H1 (cell line): ENCODE results near the gene ITGA8. TPM values are rescaled to one million over a fixed set of nuclear protein-coding genes. Genes with fewer than 3 reads are reported as not detected.

ENCODE experiments used
- CTCF ChIA-PET: fragments of 300-600 bp; sonication (Branson Sonifier 250); formaldehyde crosslinking; loops from one replicate; lab custom pipeline; 2021; ENCODE audit not compliant: partially characterized antibody; lab: Charles Lee
- POLR2A ChIA-PET: fragments of 300-600 bp; sonication (Branson Sonifier 250); formaldehyde crosslinking; loops from one replicate; lab custom pipeline; 2021; ENCODE audit warnings: inconsistent platforms; ENCODE audit not compliant: partially characterized antibody; lab: Charles Lee
- DNase-seq, 2 experiments: peaks; one replicate each; pipeline versions ENCODE4 v3.0.0 to v3.0.0-alpha.2; 2010 to 2022; ENCODE audit warnings: low spot score in 2 of 2, low read depth in 1 of 2, mixed read lengths in 1 of 2
- FAIRE-seq: peaks from 2 replicates; lab custom pipeline; 2011; peaks lifted over from hg19 to GRCh38; lab: Jason Lieb, UNC
- H2AFZ ChIP-seq: 2 replicates; pipeline ENCODE4 v1.8.1; 2012; ENCODE audit warnings: low read length, inconsistent platforms
- H2AK5ac ChIP-seq: 2 replicates; pipeline ENCODE4 v1.6.1; 2013; ENCODE audit warnings: low read depth, low read length
- H2BK120ac ChIP-seq: replicated peaks from 2 replicates; pipeline ENCODE3; 2013; ENCODE audit warnings: low read depth, low read length, inconsistent platforms
- H2BK12ac ChIP-seq: 2 replicates; pipeline ENCODE4 v1.6.1; 2013; ENCODE audit warnings: low read depth, low read length
- H2BK15ac ChIP-seq: 2 replicates; pipeline ENCODE4 v1.6.1; 2013; ENCODE audit warnings: low read length
- H2BK20ac ChIP-seq: 2 replicates; pipeline ENCODE4 v1.6.1; 2013; ENCODE audit warnings: low read length
- H2BK5ac ChIP-seq: 2 replicates; pipeline ENCODE4 v1.6.1; 2013; ENCODE audit warnings: low read depth, low read length
- H3K14ac ChIP-seq: 2 replicates; pipeline ENCODE4 v1.6.1; 2013; ENCODE audit warnings: inconsistent platforms; ENCODE audit not compliant: insufficient read length
- H3K18ac ChIP-seq: 2 replicates; pipeline ENCODE4 v1.6.1; 2013; ENCODE audit warnings: low read length; ENCODE audit errors: extremely low read depth
- H3K23ac ChIP-seq: 2 replicates; pipeline ENCODE4 v1.6.1; 2013; ENCODE audit warnings: inconsistent platforms; ENCODE audit not compliant: insufficient read length
- H3K23me2 ChIP-seq: 2 replicates; pipeline ENCODE4 v1.6.1; 2013; ENCODE audit warnings: low read depth, low read length
- H3K27ac ChIP-seq: 2 replicates; pipeline ENCODE4 v1.6.1; 2011; ENCODE audit warnings: low read depth, low read length, inconsistent platforms
- H3K27me3 ChIP-seq, 4 experiments: replicated peaks in 1 of 4; 1 replicate in 1 of 4; 2 replicates in 3 of 4; pipeline versions ENCODE4 v1.6.1 to v1.8.1; 2011 to 2013; ENCODE audit warnings: low read length in 3 of 4, mild to moderate bottlenecking in 3 of 4, inconsistent platforms in 2 of 4, mixed read lengths in 2 of 4, moderate library complexity in 1 of 4; ENCODE audit not compliant: control insufficient read depth in 3 of 4, insufficient read depth in 3 of 4; ENCODE audit errors: extremely low read depth in 1 of 4
- H3K36me3 ChIP-seq, 4 experiments: 2 replicates each; pipeline versions ENCODE4 v1.6.1 to v1.8.1; 2011 to 2013; ENCODE audit warnings: mild to moderate bottlenecking in 4 of 4, low read length in 3 of 4, moderate library complexity in 2 of 4, control low read depth in 1 of 4, inconsistent platforms in 1 of 4; ENCODE audit not compliant: insufficient read depth in 4 of 4, control insufficient read depth in 2 of 4
- H3K4ac ChIP-seq: replicated peaks from 2 replicates; pipeline ENCODE3; 2013; ENCODE audit warnings: low read length, low read depth, mixed read lengths, inconsistent platforms; ENCODE audit not compliant: insufficient read length
- H3K4me1 ChIP-seq, 4 experiments: replicated peaks in 1 of 4; 1 replicate in 1 of 4; 2 replicates in 3 of 4; pipeline versions ENCODE4 v1.6.1 to v1.8.1; 2011 to 2013; ENCODE audit warnings: low read length in 3 of 4, inconsistent platforms in 2 of 4, mixed read lengths in 1 of 4; ENCODE audit not compliant: insufficient read depth in 4 of 4, control insufficient read depth in 3 of 4
- H3K4me2 ChIP-seq, 2 experiments: 2 replicates each; pipeline versions ENCODE4 v1.6.1 to v1.8.1; 2011 to 2013; ENCODE audit warnings: low read depth in 2 of 2, low read length in 2 of 2, control low read depth in 1 of 2, inconsistent platforms in 1 of 2, mild to moderate bottlenecking in 1 of 2; ENCODE audit not compliant: insufficient read depth in 1 of 2
- H3K4me3 ChIP-seq, 4 experiments: fragments of 200-600, 300-600 bp in 1 of 4; sonication (generic), shearing (Covaris generic), sonication (Bioruptor Twin) in 1 of 4; 2 replicates each; pipeline versions ENCODE4 v1.5.1 to v1.8.1; 2011 to 2016; ENCODE audit warnings: low read length in 4 of 4, low read depth in 3 of 4, control low read depth in 2 of 4, inconsistent platforms in 2 of 4, mild to moderate bottlenecking in 2 of 4, mixed read lengths in 1 of 4, moderate library complexity in 1 of 4; ENCODE audit not compliant: insufficient read depth in 2 of 4; ENCODE audit errors: extremely low read depth in 1 of 4
- H3K56ac ChIP-seq: replicated peaks from 2 replicates; pipeline ENCODE3; 2013; ENCODE audit warnings: low read depth, mild to moderate bottlenecking, mixed read lengths, low read length, inconsistent platforms; ENCODE audit not compliant: insufficient read length
- H3K79me1 ChIP-seq: 2 replicates; pipeline ENCODE4 v1.6.1; 2013; ENCODE audit warnings: low read depth, low read length, control low read depth
- H3K79me2 ChIP-seq, 2 experiments: 2 replicates each; pipeline versions ENCODE4 v1.6.1 to v1.8.1; 2012 to 2013; ENCODE audit warnings: low read length in 2 of 2, mild to moderate bottlenecking in 2 of 2, inconsistent platforms in 1 of 2; ENCODE audit not compliant: insufficient read depth in 2 of 2, control insufficient read depth in 1 of 2
- H3K9ac ChIP-seq, 4 experiments: replicated peaks in 1 of 4; 1 replicate in 1 of 4; 2 replicates in 3 of 4; pipeline versions ENCODE4 v1.6.1 to v1.8.1; 2011 to 2013; ENCODE audit warnings: low read depth in 3 of 4, low read length in 3 of 4, control low read depth in 2 of 4, mild to moderate bottlenecking in 2 of 4, moderate library complexity in 2 of 4, inconsistent platforms in 1 of 4; ENCODE audit errors: extremely low read depth in 1 of 4
- H3K9me3 ChIP-seq, 2 experiments: 2 replicates each; pipeline versions ENCODE4 v1.6.1 to v1.8.1; 2012 to 2013; ENCODE audit warnings: mild to moderate bottlenecking in 2 of 2, moderate library complexity in 2 of 2, control low read depth in 1 of 2, inconsistent platforms in 1 of 2, low read depth in 1 of 2, low read length in 1 of 2, mixed read lengths in 1 of 2; ENCODE audit not compliant: insufficient read depth in 2 of 2
- H4K20me1 ChIP-seq, 2 experiments: replicated peaks in 1 of 2; 2 replicates each; pipeline versions ENCODE3 to v1.8.1; 2011 to 2013; ENCODE audit warnings: inconsistent platforms in 2 of 2, low read length in 2 of 2, mild to moderate bottlenecking in 1 of 2; ENCODE audit not compliant: insufficient read depth in 2 of 2, control insufficient read depth in 1 of 2
- H4K5ac ChIP-seq: 2 replicates; pipeline ENCODE4 v1.6.1; 2013; ENCODE audit warnings: low read length, low read depth, mixed read lengths, inconsistent platforms; ENCODE audit not compliant: insufficient read length
- H4K8ac ChIP-seq: 2 replicates; pipeline ENCODE4 v1.8.0; 2013; ENCODE audit warnings: mild to moderate bottlenecking, moderate library complexity, low read length, inconsistent platforms; ENCODE audit not compliant: insufficient read depth; ENCODE audit errors: extremely low read depth
- H4K91ac ChIP-seq: replicated peaks from 2 replicates; pipeline ENCODE3; 2013; ENCODE audit warnings: low read length, mixed read lengths, inconsistent platforms; ENCODE audit not compliant: insufficient read length
- CHD1 ChIP-seq: IDR thresholded peaks from 2 replicates; pipeline ENCODE4 v1.6.1; 2012; ENCODE audit warnings: low read depth, low read length, improper control_type of control experiment
- CTCF ChIP-seq, 3 experiments: IDR thresholded peaks; 1 replicate in 2 of 3; 2 replicates in 1 of 3; pipeline versions ENCODE4 v1.5.1 to v1.6.1; 2011; ENCODE audit warnings: low read length in 3 of 3, mild to moderate bottlenecking in 3 of 3, inconsistent platforms in 2 of 3, low read depth in 1 of 3, moderate library complexity in 1 of 3; ENCODE audit not compliant: insufficient read depth in 1 of 3; ENCODE audit errors: control extremely low read depth in 1 of 3
- RAD21 ChIP-seq, 2 experiments: IDR thresholded peaks in 1 of 2; conservative IDR thresholded peaks in 1 of 2; 2 replicates each; pipeline ENCODE4 v1.6.1; 2011; ENCODE audit warnings: low read depth in 2 of 2, low read length in 2 of 2, improper control_type of control experiment in 1 of 2, inconsistent platforms in 1 of 2, mild to moderate bottlenecking in 1 of 2, moderate library complexity in 1 of 2
- WGBS, 2 experiments: shearing (Covaris generic) in 1 of 2; methylation state at CpG; one replicate each; pipeline versions ENCODE4 v1.1.6 to v1.1.7; 2013 to 2015; ENCODE audit warnings: low lambda C conversion rate in 2 of 2, mixed read lengths in 2 of 2, inconsistent platforms in 1 of 2, low coverage in 1 of 2, missing lambda C conversion rate in 1 of 2; ENCODE audit not compliant: insufficient replicate concordance in 2 of 2, insufficient coverage in 1 of 2, insufficient read length in 1 of 2; ENCODE audit errors: extremely low coverage in 1 of 2, missing lambda C conversion rate in 1 of 2; 5-methylcytosine and 5-hydroxymethylcytosine counted together
- polyA plus RNA-seq, 7 experiments: library from polyadenylated mRNA; depleted of rRNA in 3 of 7; stranded (reverse) in 5 of 7; unstranded in 2 of 7; fragments of >200 nt in 5 of 7; fragments of 200-250 nt in 2 of 7; gene quantifications; 1 replicate in 5 of 7; 2 replicates in 1 of 7; 4 replicates in 1 of 7; pipeline versions ENCODE4 v1.2.1 to v1.2.3, GENCODE V29; 2011 to 2013; ENCODE audit warnings: missing spikeins in 2 of 7, mixed read lengths in 2 of 7
- total RNA-seq: library from RNA; stranded (reverse); fragmentation: NEBNext Ultra II Directional; extraction: Animal tissue kit (Norgen Biotek cat#: 25700); gene quantifications from 2 replicates; pipeline ENCODE4 v1.2.1, GENCODE V29; 2021

ITGA8 gene
- total and polyA plus RNA-seq, 2 of the 8 experiments (the other 6 are each of a cell fraction or from before 2014, with no cell fraction given): not detected

- Histone ChIP-seq H3K9ac (no peak overlapping the region), H3K9me3 (no peaks in the 10 kb centered on the region), H3K36me3 (no peaks in the 10 kb centered on the region), H3K27ac (no peak overlapping the region), H4K91ac (no peak overlapping the region), H3K18ac (no peak overlapping the region), H2AFZ (no peak overlapping the region), H2BK12ac (no peak overlapping the region), H3K23me2 (no peaks in the 10 kb centered on the region), H3K79me1 (no peaks in the 10 kb centered on the region), H3K79me2 (no peaks in the 10 kb centered on the region), H4K20me1 (no peaks in the 10 kb centered on the region), H3K56ac (no peak overlapping the region), H3K4me3 (no peak overlapping the region), H3K4me1 (no peaks in the 10 kb centered on the region), H3K4me2 (no peak overlapping the region), H3K27me3 (no peaks in the 10 kb centered on the region), H3K4ac (no peak overlapping the region), H2BK20ac (no peak overlapping the region), H2BK5ac (no peak overlapping the region), H2AK5ac (no peak overlapping the region), H4K8ac (no peak overlapping the region), H3K23ac (no peak overlapping the region), H3K14ac (no peak overlapping the region), H2BK15ac (no peak overlapping the region), H4K5ac (no peak overlapping the region), H2BK120ac (no peak overlapping the region)
- no peak for TF ChIP-seq CHD1
- peak; percentile 26 to 65 (median 56); a peak in 3 of 4 replicates for TF ChIP-seq CTCF (IDR thresholded peaks at IDR 0.05; ENCODE audit: control extremely low read depth in 1 of 3, insufficient read depth in 1 of 3, low read depth in 1 of 3, low read length in 3 of 3)
- peak; percentile 34 to 37; a peak in 3 of 4 replicates for TF ChIP-seq RAD21 (IDR thresholded peaks at IDR 0.05 in 1 of 2, conservative IDR thresholded peaks at IDR 0.05 in 1 of 2; ENCODE audit: low read depth in 2 of 2, low read length in 2 of 2)
- 57% methylated on average over 5 of the region's 5 CpGs; no CpG with 5 or more reads in 1 of the 2 experiments for WGBS, 2 experiments
- DNase-seq: no peak
- FAIRE-seq: peak; percentile 82
- ChIA-PET POLR2A (no interaction called here), CTCF (interaction anchor here (0.6 to 2.0 kb wide), 15 partner anchors 9 to 427 kb away, joined by 3 to 14 read pairs (median 4); no protein-coding TSS in a partner anchor)
These were observed 58.7 kb downstream of the ITGA8 start for GRCh38 chr10:15660990-15661389.
